ENCODE results near the gene ITGAV.

Gene ITGAV

GRCh38 chr2:186716899-186717298 is 127.0 kb downstream of the ITGAV start:
- H3K27me3 ChIP-seq (ENCODE audit: control insufficient read depth, insufficient read depth, low read length), result no peaks in the 10 kb centered on the region
- no peak overlapping the region for H3K9ac ChIP-seq (ENCODE audit: low read length)
- H3K27ac ChIP-seq (ENCODE audit: low read depth, low read length), result no peak overlapping the region
- peaks cover 36% of the 10 kb centered on the region for H3K4me1 ChIP-seq (ENCODE audit: control insufficient read depth, insufficient read depth, low read length)
- H3K9me3 ChIP-seq (ENCODE audit: control insufficient read depth, insufficient read depth, low read depth, low read length), result no peaks in the 10 kb centered on the region
- no peaks in the 10 kb centered on the region for H3K36me3 ChIP-seq (ENCODE audit: control insufficient read depth, insufficient read depth, low read length)
- H3K4me3 ChIP-seq (ENCODE audit: low read depth, low read length), result no peak overlapping the region

- Histone ChIP-seq H3K27me3 (ENCODE audit: control insufficient read depth, insufficient read depth, low read length) (no peaks in the 10 kb centered on the region), H3K36me3 (ENCODE audit: control insufficient read depth, insufficient read depth, low read length) (no peaks in the 10 kb centered on the region), H3K27ac (ENCODE audit: low read depth, low read length) (no peak overlapping the region), H3K9me3 (ENCODE audit: control insufficient read depth, insufficient read depth, low read depth, low read length) (no peaks in the 10 kb centered on the region), H3K4me1 (ENCODE audit: control insufficient read depth, insufficient read depth, low read length) (peaks cover 36% of the 10 kb centered on the region), H3K4me3 (ENCODE audit: low read depth, low read length) (no peak overlapping the region), H3K9ac (ENCODE audit: low read length) (no peak overlapping the region)
These were observed 127.6 kb downstream of the ITGAV start for GRCh38 chr2:186717320-186718007.

DNA sequence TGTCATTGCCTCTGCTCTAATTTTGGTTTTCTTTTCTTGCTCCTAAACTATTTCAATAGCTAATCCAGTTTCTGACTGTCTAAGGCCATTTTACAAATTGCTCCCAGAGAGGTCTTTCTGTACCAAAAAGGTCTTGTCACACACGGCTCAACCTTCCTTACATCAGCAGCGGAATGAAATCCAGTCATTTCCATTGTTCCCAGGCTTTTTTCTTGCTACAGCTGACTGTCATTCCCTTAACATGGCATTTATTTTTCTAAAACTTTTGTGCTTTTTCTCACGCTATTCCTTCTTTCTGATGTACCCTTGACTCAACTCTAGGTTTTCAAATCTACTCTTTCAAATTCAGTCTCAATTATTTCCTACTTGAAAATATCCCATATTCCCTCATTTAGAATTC is 128.3 kb downstream of the ITGAV start:
- no peaks in the 10 kb centered on the region for H3K27me3 ChIP-seq (ENCODE audit: control insufficient read depth, insufficient read depth, low read length)
- peaks cover 36% of the 10 kb centered on the region for H3K4me1 ChIP-seq (ENCODE audit: control insufficient read depth, insufficient read depth, low read length)
- H3K36me3 ChIP-seq (ENCODE audit: control insufficient read depth, insufficient read depth, low read length), result no peaks in the 10 kb centered on the region
- no peak overlapping the region for H3K9ac ChIP-seq (ENCODE audit: low read length)
- no peaks in the 10 kb centered on the region for H3K9me3 ChIP-seq (ENCODE audit: control insufficient read depth, insufficient read depth, low read depth, low read length)
- no peak overlapping the region for H3K27ac ChIP-seq (ENCODE audit: low read depth, low read length)
- no peak overlapping the region for H3K4me3 ChIP-seq (ENCODE audit: low read depth, low read length)

- no peaks in the 10 kb centered on the region for H3K9me3 ChIP-seq (ENCODE audit: control insufficient read depth, insufficient read depth, low read depth, low read length)
- no peak overlapping the region for H3K9ac ChIP-seq (ENCODE audit: low read length)
- peaks cover 36% of the 10 kb centered on the region for H3K4me1 ChIP-seq (ENCODE audit: control insufficient read depth, insufficient read depth, low read length)
- no peak overlapping the region for H3K4me3 ChIP-seq (ENCODE audit: low read depth, low read length)
- no peaks in the 10 kb centered on the region for H3K36me3 ChIP-seq (ENCODE audit: control insufficient read depth, insufficient read depth, low read length)
- no peak overlapping the region for H3K27ac ChIP-seq (ENCODE audit: low read depth, low read length)
- no peaks in the 10 kb centered on the region for H3K27me3 ChIP-seq (ENCODE audit: control insufficient read depth, insufficient read depth, low read length)
These were observed 129.0 kb downstream of the ITGAV start for GRCh38 chr2:186718903-186719302.

- Histone ChIP-seq H3K4me1 (ENCODE audit: control insufficient read depth, insufficient read depth, low read length) (peaks cover 24% of the 10 kb centered on the region), H3K4me3 (ENCODE audit: low read depth, low read length) (no peak overlapping the region), H3K9me3 (ENCODE audit: control insufficient read depth, insufficient read depth, low read depth, low read length) (no peaks in the 10 kb centered on the region), H3K27me3 (ENCODE audit: control insufficient read depth, insufficient read depth, low read length) (no peaks in the 10 kb centered on the region), H3K9ac (ENCODE audit: low read length) (no peak overlapping the region), H3K36me3 (ENCODE audit: control insufficient read depth, insufficient read depth, low read length) (no peaks in the 10 kb centered on the region), H3K27ac (ENCODE audit: low read depth, low read length) (no peak overlapping the region)
These were observed 132.1 kb downstream of the ITGAV start for GRCh38 chr2:186721956-186722355.

DNA sequence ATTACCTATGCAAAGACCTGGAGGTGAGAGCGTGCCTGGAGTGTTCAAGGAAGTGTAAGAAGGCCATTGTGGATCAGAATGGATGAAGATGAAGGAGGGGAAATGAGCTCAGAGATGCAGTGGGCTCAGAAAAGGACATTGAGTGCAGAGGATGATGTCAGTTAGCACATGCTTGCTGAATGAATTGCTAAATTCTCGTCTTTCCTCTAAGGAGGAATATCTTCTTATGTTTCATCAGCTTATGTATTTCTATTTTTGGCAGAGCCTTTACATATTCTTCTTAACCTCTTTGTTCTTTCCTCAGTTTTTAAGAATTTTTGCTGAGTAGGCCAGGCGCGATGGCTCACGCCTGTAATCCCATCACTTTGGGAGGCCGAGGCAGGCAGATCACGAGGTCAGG is 134.9 kb downstream of the ITGAV start:
- no peak overlapping the region for H3K4me3 ChIP-seq (ENCODE audit: low read depth, low read length)
- no peaks in the 10 kb centered on the region for H3K36me3 ChIP-seq (ENCODE audit: control insufficient read depth, insufficient read depth, low read length)
- H3K9me3 ChIP-seq (ENCODE audit: control insufficient read depth, insufficient read depth, low read depth, low read length), result no peaks in the 10 kb centered on the region
- H3K27me3 ChIP-seq (ENCODE audit: control insufficient read depth, insufficient read depth, low read length), result no peaks in the 10 kb centered on the region
- H3K4me1 ChIP-seq (ENCODE audit: control insufficient read depth, insufficient read depth, low read length), result peaks cover 6% of the 10 kb centered on the region; the same call in 1 of the 2 replicates
- no peak overlapping the region for H3K9ac ChIP-seq (ENCODE audit: low read length)
- H3K27ac ChIP-seq (ENCODE audit: low read depth, low read length), result no peak overlapping the region

DNA sequence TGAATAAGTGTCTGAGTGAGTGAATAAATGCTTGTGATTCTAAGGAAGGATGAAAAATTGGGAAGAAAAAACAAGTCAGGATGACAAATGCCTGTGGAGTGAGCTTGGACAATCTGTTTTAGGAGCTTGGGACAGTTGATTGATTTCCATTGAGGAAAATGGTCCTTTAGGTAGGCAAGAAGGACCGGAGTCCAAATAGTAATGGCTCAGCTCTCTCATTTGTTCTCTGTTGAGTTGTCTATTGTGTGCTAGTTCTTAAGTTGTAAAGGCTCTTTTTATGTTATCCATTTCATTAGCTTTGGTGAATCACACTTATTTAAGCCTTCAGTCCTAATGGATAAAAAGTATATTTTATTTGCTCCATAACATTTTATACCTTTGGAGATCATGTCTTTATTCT is 135.9 kb downstream of the ITGAV start:
- no peak overlapping the region for H3K9ac ChIP-seq (ENCODE audit: low read length)
- H3K27ac ChIP-seq (ENCODE audit: low read depth, low read length), result no peak overlapping the region
- peaks cover under 1% of the 10 kb centered on the region for H3K9me3 ChIP-seq (ENCODE audit: control insufficient read depth, insufficient read depth, low read depth, low read length)
- no peak overlapping the region for H3K4me3 ChIP-seq (ENCODE audit: low read depth, low read length)
- H3K4me1 ChIP-seq (ENCODE audit: control insufficient read depth, insufficient read depth, low read length), result peaks cover 6% of the 10 kb centered on the region; the same call in 1 of the 2 replicates
- no peaks in the 10 kb centered on the region for H3K27me3 ChIP-seq (ENCODE audit: control insufficient read depth, insufficient read depth, low read length)
- no peaks in the 10 kb centered on the region for H3K36me3 ChIP-seq (ENCODE audit: control insufficient read depth, insufficient read depth, low read length)

- Histone ChIP-seq H3K4me1 (ENCODE audit: control insufficient read depth, insufficient read depth, low read length) (peaks cover 6% of the 10 kb centered on the region; the same call in 1 of the 2 replicates), H3K9ac (ENCODE audit: low read length) (no peak overlapping the region), H3K4me3 (ENCODE audit: low read depth, low read length) (no peak overlapping the region), H3K9me3 (ENCODE audit: control insufficient read depth, insufficient read depth, low read depth, low read length) (peaks cover 12% of the 10 kb centered on the region), H3K27ac (ENCODE audit: low read depth, low read length) (no peak overlapping the region), H3K36me3 (ENCODE audit: control insufficient read depth, insufficient read depth, low read length) (no peaks in the 10 kb centered on the region), H3K27me3 (ENCODE audit: control insufficient read depth, insufficient read depth, low read length) (no peaks in the 10 kb centered on the region)
These were observed 137.1 kb downstream of the ITGAV start for GRCh38 chr2:186726938-186727337.

DNA sequence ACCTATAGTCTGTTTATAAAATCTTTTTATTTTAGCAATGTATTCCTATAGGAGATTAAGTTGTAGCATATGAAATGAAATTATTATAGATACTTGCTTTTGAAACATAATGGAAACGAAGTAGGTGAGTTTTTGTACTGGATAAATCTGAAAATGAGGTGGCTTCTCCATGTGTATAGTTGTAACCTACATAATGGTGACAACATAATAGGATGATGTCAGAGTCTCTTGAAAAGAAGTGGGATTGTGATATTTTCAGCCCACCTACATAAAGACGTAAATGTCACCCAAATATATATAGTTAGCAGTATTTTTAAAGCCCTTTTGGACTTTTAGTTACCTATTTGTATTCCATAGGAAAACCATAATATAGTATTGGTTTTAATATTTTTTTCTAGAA is 138.8 kb downstream of the ITGAV start:
- Histone ChIP-seq H3K27me3 (ENCODE audit: control insufficient read depth, insufficient read depth, low read length) (no peaks in the 10 kb centered on the region), H3K4me3 (ENCODE audit: low read depth, low read length) (no peak overlapping the region), H3K9ac (ENCODE audit: low read length) (no peak overlapping the region), H3K4me1 (ENCODE audit: control insufficient read depth, insufficient read depth, low read length) (peaks cover 6% of the 10 kb centered on the region; the same call in 1 of the 2 replicates), H3K36me3 (ENCODE audit: control insufficient read depth, insufficient read depth, low read length) (no peaks in the 10 kb centered on the region), H3K27ac (ENCODE audit: low read depth, low read length) (no peak overlapping the region), H3K9me3 (ENCODE audit: control insufficient read depth, insufficient read depth, low read depth, low read length) (peaks cover 25% of the 10 kb centered on the region)
